Esophagus squamous epithelium (tissue), 5 donors: ENCODE data around the gene NUP155. TPM values are rescaled to one million over a fixed set of nuclear protein-coding genes. Genes with fewer than 3 reads are reported as not detected.
"Not testable (repeated sequence)": the region's sequence is repeated elsewhere in the genome, so short reads cannot be mapped to it uniquely, and the experiment has no call there.

Experiments used
- DNase-seq: peaks from one replicate; lab custom pipeline; 2025; lab: John Stamatoyannopoulos, UW
- H3K27ac ChIP-seq, 4 donors: fragments of 200-600 bp; sonication (generic); one replicate each; pipeline ENCODE4 v1.5.1; 2016 to 2019; ENCODE audit warnings: mild to moderate bottlenecking in 1 of 4
- H3K27me3 ChIP-seq, 4 donors: fragments of 200-600 bp; sonication (generic); 1 replicate in 3 of 4; 2 replicates in 1 of 4; pipeline versions ENCODE4 v1.5.1 to v1.6.0; 2017 to 2021; ENCODE audit warnings: antibody characterized with exemption in 1 of 4
- H3K36me3 ChIP-seq, 3 donors: fragments of 200-600 bp; sonication (generic); one replicate each; pipeline ENCODE4 v1.5.1; 2016 to 2019
- H3K4me1 ChIP-seq, 3 donors: fragments of 200-600 bp; sonication (generic); one replicate each; pipeline ENCODE4 v1.5.1; 2017 to 2019
- H3K4me3 ChIP-seq, 4 donors: fragments of 200-600 bp; sonication (generic); 1 replicate in 3 of 4; 2 replicates in 1 of 4; pipeline ENCODE4 v1.5.1; 2016 to 2019; ENCODE audit warnings: mild to moderate bottlenecking in 2 of 4, moderate library complexity in 1 of 4
- H3K9me3 ChIP-seq, 3 donors: fragments of 200-600 bp; sonication (generic); one replicate each; pipeline ENCODE4 v1.5.1; 2016 to 2019
- POLR2A ChIP-seq, 4 donors: fragments of 450-650 bp; IDR thresholded peaks; one replicate each; pipeline ENCODE4 v1.6.1; 2017; ENCODE audit warnings: antibody characterized with exemption in 4 of 4, mild to moderate bottlenecking in 4 of 4, moderate library complexity in 3 of 4
- WGBS, 2 donors: methylation state at CpG; one replicate each; pipeline ENCODE4 v1.1.5; 2018; 5-methylcytosine and 5-hydroxymethylcytosine counted together
- intact Hi-C: fragments of 100-400 bp; cut with DNase I; formaldehyde crosslinking; loops from one replicate; pipeline ENCODE4 v1.15.0; 2022
- total RNA-seq, 4 donors: library from RNA; depleted of rRNA; stranded (reverse); fragments of >200 nt; gene quantifications; one replicate each; pipeline ENCODE4 v1.1.0, GENCODE V29; 2016
- TF ChIP-seq, protein P1 (sequence below), 6 experiments: fragments of 450-650 bp in 4 of 6; fragments of 200-600 bp in 2 of 6; sonication (generic) in 2 of 6; IDR thresholded peaks; one replicate each; pipeline ENCODE4 v1.5.1; 2016 to 2019; ENCODE audit warnings: antibody characterized with exemption in 6 of 6, mild to moderate bottlenecking in 4 of 6, moderate library complexity in 4 of 6
- donor health status: DM: yes; HTN: yes; CAD: no.

NUP155 gene
- total RNA-seq, 4 donors from 2014 or later: 9.1 to 24.2 (median 22.0) TPM

DNA sequence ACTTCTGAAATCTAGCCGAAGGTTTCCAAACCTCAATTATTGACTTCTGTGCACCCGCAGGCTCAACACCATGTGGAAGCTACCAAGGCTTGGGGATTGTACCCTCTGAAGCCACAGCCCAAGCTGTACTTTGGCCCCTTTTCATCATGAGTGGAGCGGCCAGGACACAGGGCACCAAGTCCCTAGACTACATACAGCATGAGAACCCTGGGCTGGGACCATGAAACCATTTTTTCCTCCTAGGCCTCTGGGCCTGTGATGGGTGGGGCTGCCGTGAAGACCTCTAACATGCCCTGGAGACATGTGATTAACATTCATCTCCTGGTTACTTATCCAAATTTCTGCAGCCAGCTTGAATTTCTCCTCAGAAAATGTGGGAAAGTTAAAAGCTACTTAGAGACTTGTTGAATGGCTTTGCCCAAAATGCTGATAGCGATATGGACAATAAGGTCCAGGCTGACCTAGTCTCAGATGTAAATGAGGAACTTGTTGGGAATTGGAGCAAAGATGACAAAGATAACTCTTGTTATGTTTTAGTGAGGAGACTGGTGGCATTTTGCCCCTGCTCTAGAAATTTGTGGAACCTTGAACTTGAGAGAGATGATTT is 87.6 kb downstream of the NUP155 start:
- Histone ChIP-seq H3K4me1 (no peaks in the 10 kb centered on the region), H3K9me3 (peaks cover 0 to 31% (median 4%) of the 10 kb centered on the region in 3 donors), H3K27me3 (no peaks in the 10 kb centered on the region), H3K4me3 (no peak overlapping the region), H3K36me3 (no peaks in the 10 kb centered on the region), H3K27ac (no peak overlapping the region)
- intact Hi-C loops: no loop called here
- WGBS, 2 donors: 77 to 84% methylated on average over 3 to 5 of the region's 5 CpGs
- TF ChIP-seq, protein P1, sequence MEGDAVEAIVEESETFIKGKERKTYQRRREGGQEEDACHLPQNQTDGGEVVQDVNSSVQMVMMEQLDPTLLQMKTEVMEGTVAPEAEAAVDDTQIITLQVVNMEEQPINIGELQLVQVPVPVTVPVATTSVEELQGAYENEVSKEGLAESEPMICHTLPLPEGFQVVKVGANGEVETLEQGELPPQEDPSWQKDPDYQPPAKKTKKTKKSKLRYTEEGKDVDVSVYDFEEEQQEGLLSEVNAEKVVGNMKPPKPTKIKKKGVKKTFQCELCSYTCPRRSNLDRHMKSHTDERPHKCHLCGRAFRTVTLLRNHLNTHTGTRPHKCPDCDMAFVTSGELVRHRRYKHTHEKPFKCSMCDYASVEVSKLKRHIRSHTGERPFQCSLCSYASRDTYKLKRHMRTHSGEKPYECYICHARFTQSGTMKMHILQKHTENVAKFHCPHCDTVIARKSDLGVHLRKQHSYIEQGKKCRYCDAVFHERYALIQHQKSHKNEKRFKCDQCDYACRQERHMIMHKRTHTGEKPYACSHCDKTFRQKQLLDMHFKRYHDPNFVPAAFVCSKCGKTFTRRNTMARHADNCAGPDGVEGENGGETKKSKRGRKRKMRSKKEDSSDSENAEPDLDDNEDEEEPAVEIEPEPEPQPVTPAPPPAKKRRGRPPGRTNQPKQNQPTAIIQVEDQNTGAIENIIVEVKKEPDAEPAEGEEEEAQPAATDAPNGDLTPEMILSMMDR (IDR thresholded peaks at IDR 0.05): no peak
- no peak for TF ChIP-seq POLR2A (IDR thresholded peaks at IDR 0.05)
- DNase-seq: no peak

- intact Hi-C loops: no loop called here
- Histone ChIP-seq H3K27ac (no peak overlapping the region), H3K9me3 (peaks cover 0 to 8% (median 0%) of the 10 kb centered on the region in 3 donors), H3K4me1 (no peaks in the 10 kb centered on the region), H3K27me3 (no peaks in the 10 kb centered on the region), H3K36me3 (no peaks in the 10 kb centered on the region), H3K4me3 (no peak overlapping the region)
- 82 to 83% methylated on average over 2 of the region's 2 CpGs for WGBS, 2 donors
- no peak for DNase-seq
- TF ChIP-seq POLR2A (IDR thresholded peaks at IDR 0.05): no peak
- TF ChIP-seq, protein P1 (IDR thresholded peaks at IDR 0.05): no peak
These were observed 95.4 kb downstream of the NUP155 start for GRCh38 chr5:37275511-37275910.

- WGBS, 2 donors: 39 to 50% methylated on average over 1 of the region's 1 CpG
- no peak for DNase-seq
These were observed 98.4 kb downstream of the NUP155 start for GRCh38 chr5:37272511-37272910.

DNA sequence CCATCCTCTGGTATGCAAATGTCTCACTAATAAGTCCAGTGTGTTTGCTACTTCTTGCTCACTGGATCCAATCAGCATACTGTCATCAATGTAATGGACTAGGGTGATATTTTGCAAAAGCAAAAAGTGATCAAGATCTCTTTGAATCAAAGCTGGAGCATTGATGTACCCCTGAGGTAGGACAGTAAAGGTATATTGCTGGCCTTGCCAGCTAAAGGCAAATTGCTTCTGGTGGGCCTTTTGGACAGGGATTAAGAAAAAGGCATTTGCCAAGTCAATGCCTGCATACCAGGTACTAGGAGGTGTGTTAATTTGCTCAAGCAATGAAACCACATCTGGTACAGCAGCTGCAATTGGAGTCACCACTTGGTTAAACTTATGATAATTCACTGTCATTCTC is 102.8 kb downstream of the NUP155 start:
- H3K4me1 ChIP-seq, H3K4me3 ChIP-seq, H3K36me3 ChIP-seq, intact Hi-C loops, DNase-seq, H3K9me3 ChIP-seq, H3K27ac ChIP-seq, H3K27me3 ChIP-seq: not testable (repeated sequence)

More at GRCh38 chr5:37272511-37272910, 98.4 kb downstream of the NUP155 start:
- no peaks in the 10 kb centered on the region for H3K36me3 ChIP-seq
- no peak overlapping the region for H3K27ac ChIP-seq
- TF ChIP-seq, protein P1 (IDR thresholded peaks at IDR 0.05): no peak
- no peak for TF ChIP-seq POLR2A (IDR thresholded peaks at IDR 0.05)
- intact Hi-C loops: no loop called here
- no peaks in the 10 kb centered on the region for H3K27me3 ChIP-seq
- H3K4me3 ChIP-seq: no peak overlapping the region
- peaks cover 0 to 5% (median 0%) of the 10 kb centered on the region in 3 donors for H3K9me3 ChIP-seq
- H3K4me1 ChIP-seq: no peaks in the 10 kb centered on the region

GRCh38 chr5:37255774-37256358 is 115.0 kb downstream of the NUP155 start:
- DNase-seq: no peak

More at GRCh38 chr5:37255774-37256358, 115.0 kb downstream of the NUP155 start:
- Histone ChIP-seq H3K36me3 (no peaks in the 10 kb centered on the region), H3K4me1 (no peaks in the 10 kb centered on the region), H3K27me3 (no peaks in the 10 kb centered on the region), H3K27ac (no peak overlapping the region), H3K9me3 (no peaks in the 10 kb centered on the region), H3K4me3 (no peak overlapping the region)
- intact Hi-C loops: no loop called here
- WGBS, 2 donors: 71 to 82% methylated on average over 4 of the region's 4 CpGs
- TF ChIP-seq, protein P1 (IDR thresholded peaks at IDR 0.05): no peak
- TF ChIP-seq POLR2A (IDR thresholded peaks at IDR 0.05): no peak
